OCI-LY7 (cell line): ENCODE data around the gene PAN3. TPM values are rescaled to one million over a fixed set of nuclear protein-coding genes. Genes with fewer than 3 reads are reported as not detected.

ENCODE experiments used
- BruUV-seq: library from RNA; stranded (reverse); fragments of 400-500 nt; replicated peaks from 2 replicates; lab custom pipeline; 2021; lab: Mats Ljungman, UMichigan
- CTCF ChIA-PET: fragments of 300-600 bp; sonication (Branson Sonifier 250); formaldehyde crosslinking; loops from one replicate; lab custom pipeline; 2022; ENCODE audit warnings: antibody characterized with exemption; ENCODE audit not compliant: unreplicated experiment; lab: Charles Lee
- POLR2A ChIA-PET: fragments of 300-600 bp; sonication (Branson Sonifier 250); formaldehyde crosslinking; loops from one replicate; lab custom pipeline; 2022; ENCODE audit warnings: antibody characterized with exemption; lab: Charles Lee
- DNase-seq: peaks from one replicate; pipeline ENCODE4 v3.0.0-alpha.2; 2015; ENCODE audit warnings: low spot score
- H2AFZ ChIP-seq: fragments of 200-600 bp; sonication (generic), shearing (Covaris generic); 2 replicates; pipeline ENCODE4 v1.6.1; 2014; ENCODE audit warnings: mild to moderate bottlenecking, antibody characterized with exemption, low read length, moderate library complexity
- H3K27ac ChIP-seq: fragments of 200-600 bp; sonication (generic); 2 replicates; pipeline ENCODE4 v1.5.1; 2014; ENCODE audit warnings: mixed run types, low read depth, mild to moderate bottlenecking, moderate library complexity, low read length, inconsistent platforms; ENCODE audit not compliant: poor library complexity, severe bottlenecking
- H3K36me3 ChIP-seq: fragments of 200-600 bp; sonication (generic); 2 replicates; pipeline ENCODE4 v1.6.1; 2014; ENCODE audit warnings: mild to moderate bottlenecking, antibody characterized with exemption, low read length, moderate library complexity, mixed read lengths; ENCODE audit not compliant: insufficient read depth
- H3K4me1 ChIP-seq: fragments of 200-600 bp; sonication (generic); 2 replicates; pipeline ENCODE4 v1.5.1; 2014; ENCODE audit warnings: mild to moderate bottlenecking, low read length; ENCODE audit not compliant: insufficient read depth, poor library complexity, severe bottlenecking
- H3K4me2 ChIP-seq: fragments of 200-600 bp; sonication (generic); 2 replicates; pipeline ENCODE4 v1.6.1; 2014; ENCODE audit warnings: mild to moderate bottlenecking, low read length
- H3K4me3 ChIP-seq: fragments of 200-600 bp; sonication (generic); 2 replicates; pipeline ENCODE4 v1.5.1; 2014; ENCODE audit warnings: mild to moderate bottlenecking, low read depth, low read length; ENCODE audit not compliant: poor library complexity, severe bottlenecking
- H3K79me2 ChIP-seq: fragments of 200-600 bp; sonication (generic); 2 replicates; pipeline ENCODE4 v1.6.1; 2016; ENCODE audit warnings: low read depth, mild to moderate bottlenecking, low read length, moderate library complexity, mixed read lengths; ENCODE audit not compliant: insufficient read depth
- H3K9me2 ChIP-seq: fragments of 200-600 bp; sonication (generic); 2 replicates; pipeline ENCODE4 v1.6.1; 2016; ENCODE audit warnings: mild to moderate bottlenecking, low read length, mixed read lengths; ENCODE audit not compliant: insufficient read depth
- H3K9me3 ChIP-seq: fragments of 200-600 bp; sonication (generic); 2 replicates; pipeline ENCODE4 v1.6.1; 2014; ENCODE audit warnings: mild to moderate bottlenecking, mixed run types, low read length, mixed read lengths
- H4K20me1 ChIP-seq: fragments of 200-600 bp; sonication (generic); 2 replicates; pipeline ENCODE4 v1.6.1; 2014; ENCODE audit warnings: mild to moderate bottlenecking, antibody characterized with exemption, low read length, moderate library complexity, mixed read lengths; ENCODE audit not compliant: insufficient read depth
- EZH2phosphoT487 ChIP-seq: fragments of 200-600 bp; sonication (generic); IDR thresholded peaks from 2 replicates; pipeline ENCODE4 v1.6.1; 2018; ENCODE audit warnings: low read depth, borderline replicate concordance, mild to moderate bottlenecking, mixed run types, antibody characterized with exemption, low read length, moderate library complexity, mixed read lengths
- intact Hi-C: fragments of 100-400 bp; cut with micrococcal nuclease; formaldehyde crosslinking; loops from one replicate; pipeline ENCODE4 v1.10.0; 2022; ENCODE audit not compliant: unreplicated experiment
- total RNA-seq, 2 experiments: library from RNA; depleted of rRNA in 1 of 2; stranded (reverse); fragments of >200 nt in 1 of 2; shearing (Covaris generic) in 1 of 2; gene quantifications; 2 replicates each; pipeline ENCODE4 v1.2.3, GENCODE V29; 2014 to 2022
- TF ChIP-seq, protein P1 (sequence below): fragments of 200-600 bp; sonication (generic); conservative IDR thresholded peaks from 2 replicates; pipeline ENCODE4 v1.5.1; 2014; ENCODE audit warnings: mild to moderate bottlenecking, antibody characterized with exemption, low read length, moderate library complexity, mixed read lengths

PAN3 gene
- total RNA-seq, 2 experiments from 2014 or later: 20.4 to 54.8 TPM

GRCh38 chr13:28336193-28336657, 197.9 kb downstream of the PAN3 start:
- Histone ChIP-seq H3K9me3 (no peaks in the 10 kb centered on the region), H4K20me1 (no peaks in the 10 kb centered on the region), H3K4me3 (no peak overlapping the region), H3K79me2 (no peaks in the 10 kb centered on the region), H3K4me2 (no peak overlapping the region), H2AFZ (no peak overlapping the region), H3K36me3 (no peaks in the 10 kb centered on the region), H3K9me2 (no peaks in the 10 kb centered on the region), H3K27ac (no peak overlapping the region), H3K4me1 (no peaks in the 10 kb centered on the region)
- intact Hi-C loops: no loop called here
- CTCF ChIA-PET: no interaction called here
- no peak for TF ChIP-seq EZH2phosphoT487
- TF ChIP-seq, protein P1, sequence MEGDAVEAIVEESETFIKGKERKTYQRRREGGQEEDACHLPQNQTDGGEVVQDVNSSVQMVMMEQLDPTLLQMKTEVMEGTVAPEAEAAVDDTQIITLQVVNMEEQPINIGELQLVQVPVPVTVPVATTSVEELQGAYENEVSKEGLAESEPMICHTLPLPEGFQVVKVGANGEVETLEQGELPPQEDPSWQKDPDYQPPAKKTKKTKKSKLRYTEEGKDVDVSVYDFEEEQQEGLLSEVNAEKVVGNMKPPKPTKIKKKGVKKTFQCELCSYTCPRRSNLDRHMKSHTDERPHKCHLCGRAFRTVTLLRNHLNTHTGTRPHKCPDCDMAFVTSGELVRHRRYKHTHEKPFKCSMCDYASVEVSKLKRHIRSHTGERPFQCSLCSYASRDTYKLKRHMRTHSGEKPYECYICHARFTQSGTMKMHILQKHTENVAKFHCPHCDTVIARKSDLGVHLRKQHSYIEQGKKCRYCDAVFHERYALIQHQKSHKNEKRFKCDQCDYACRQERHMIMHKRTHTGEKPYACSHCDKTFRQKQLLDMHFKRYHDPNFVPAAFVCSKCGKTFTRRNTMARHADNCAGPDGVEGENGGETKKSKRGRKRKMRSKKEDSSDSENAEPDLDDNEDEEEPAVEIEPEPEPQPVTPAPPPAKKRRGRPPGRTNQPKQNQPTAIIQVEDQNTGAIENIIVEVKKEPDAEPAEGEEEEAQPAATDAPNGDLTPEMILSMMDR: no peak
- no peak for DNase-seq
- POLR2A ChIA-PET: interaction anchor here (0.6 kb wide), 1 partner anchor 385 kb away, joined by 4 read pairs; no protein-coding TSS in a partner anchor
- no TSS peak for BruUV-seq

DNA sequence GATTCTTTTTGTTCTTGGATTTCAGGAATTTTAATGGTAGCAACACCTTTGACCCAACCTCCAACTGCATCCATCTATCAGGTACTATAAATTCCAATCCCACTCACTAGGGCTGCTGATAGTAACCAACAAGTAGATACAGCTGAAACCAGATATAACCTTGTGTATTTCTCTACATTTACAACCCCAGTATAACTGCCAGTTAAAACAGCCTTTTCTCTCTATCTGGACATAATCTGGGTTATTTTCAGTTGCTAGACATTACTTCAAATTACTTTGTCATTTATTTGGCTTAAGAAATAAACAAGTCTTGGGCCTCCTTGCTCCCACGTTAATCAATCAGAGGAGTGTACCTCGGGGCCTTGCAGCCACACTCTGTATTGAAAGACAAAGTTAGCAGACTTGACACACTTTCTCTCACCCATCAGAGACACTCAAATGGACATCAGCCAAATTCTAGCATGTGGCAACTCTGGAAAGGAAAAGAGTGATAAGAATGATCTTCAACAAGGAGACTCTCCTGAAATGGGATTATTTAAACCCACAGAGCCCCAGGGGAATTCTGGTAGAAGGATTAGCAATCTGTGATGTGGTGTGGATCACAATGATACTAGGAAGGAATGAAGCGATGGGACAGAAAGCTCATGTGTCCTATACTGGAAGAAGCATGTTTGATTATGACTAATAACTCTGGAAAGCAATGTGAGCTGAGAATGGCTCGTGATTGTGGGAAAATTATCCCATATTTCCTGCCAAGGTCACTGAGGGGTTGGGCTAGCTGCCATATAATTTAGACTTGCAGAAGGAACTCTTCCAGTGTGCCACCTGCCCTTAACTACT, 199.0 kb downstream of the PAN3 start:
- CTCF ChIA-PET: no interaction called here
- no peak overlapping the region for H3K4me2 ChIP-seq
- DNase-seq: no peak

More for the DNA sequence above, 199.0 kb downstream of the PAN3 start:
- no TSS peak for BruUV-seq
- intact Hi-C loops: no loop called here
- H3K36me3 ChIP-seq: no peaks in the 10 kb centered on the region
- H3K4me1 ChIP-seq: no peaks in the 10 kb centered on the region
- TF ChIP-seq, protein P1: no peak
- no peak for TF ChIP-seq EZH2phosphoT487
- H3K9me3 ChIP-seq: no peaks in the 10 kb centered on the region
- no peak overlapping the region for H3K27ac ChIP-seq
- POLR2A ChIA-PET: interaction anchor here (0.6 to 0.7 kb wide), 2 partner anchors 273 to 384 kb away, joined by 4 read pairs; no protein-coding TSS in a partner anchor
- no peaks in the 10 kb centered on the region for H3K79me2 ChIP-seq
- H3K9me2 ChIP-seq: no peaks in the 10 kb centered on the region
- no peak overlapping the region for H2AFZ ChIP-seq
- no peak overlapping the region for H3K4me3 ChIP-seq
- H4K20me1 ChIP-seq: no peaks in the 10 kb centered on the region
